H9 (cell line): Measurements from ENCODE around the gene PIM2. TPM values are rescaled to one million over a fixed set of nuclear protein-coding genes. Genes with fewer than 3 reads are reported as not detected.

ENCODE experiments used
- DNase-seq: peaks from one replicate; pipeline ENCODE4 v3.0.0-alpha.2; 2017
- H2AFZ ChIP-seq: one replicate; pipeline ENCODE4 v1.6.1; 2013; ENCODE audit warnings: mild to moderate bottlenecking, low read length, control low read depth, moderate library complexity
- H2AK5ac ChIP-seq: 2 replicates; pipeline ENCODE4 v1.6.1; 2013; ENCODE audit warnings: low read length, control low read depth, mixed read lengths; ENCODE audit not compliant: insufficient read length
- H2BK120ac ChIP-seq: one replicate; pipeline ENCODE4 v1.6.1; 2013; ENCODE audit warnings: low read depth, mild to moderate bottlenecking, low read length, control low read depth, inconsistent platforms; ENCODE audit not compliant: poor library complexity, severe bottlenecking
- H2BK12ac ChIP-seq: 2 replicates; pipeline ENCODE4 v1.6.1; 2013; ENCODE audit warnings: low read length, control low read depth, mixed read lengths, low read depth; ENCODE audit not compliant: insufficient read length
- H2BK15ac ChIP-seq: 2 replicates; pipeline ENCODE4 v1.6.1; 2013; ENCODE audit warnings: low read depth, low read length, control low read depth
- H2BK20ac ChIP-seq: one replicate; pipeline ENCODE4 v1.6.1; 2013; ENCODE audit warnings: low read depth, mild to moderate bottlenecking, low read length, control low read depth, inconsistent platforms; ENCODE audit not compliant: poor library complexity, severe bottlenecking
- H2BK5ac ChIP-seq: 2 replicates; pipeline ENCODE4 v1.6.1; 2013; ENCODE audit warnings: low read length, control low read depth, mixed read lengths; ENCODE audit not compliant: insufficient read length
- H3K14ac ChIP-seq: 2 replicates; pipeline ENCODE4 v1.6.1; 2013; ENCODE audit warnings: low read length, control low read depth; ENCODE audit not compliant: insufficient read depth
- H3K18ac ChIP-seq: 2 replicates; pipeline ENCODE4 v1.6.1; 2013; ENCODE audit warnings: low read depth, mild to moderate bottlenecking, mixed read lengths, low read length, control low read depth; ENCODE audit not compliant: insufficient read length
- H3K23ac ChIP-seq: 2 replicates; pipeline ENCODE4 v1.6.1; 2013; ENCODE audit warnings: low read length, control low read depth, mixed read lengths, low read depth; ENCODE audit not compliant: insufficient read length
- H3K23me2 ChIP-seq: 2 replicates; pipeline ENCODE4 v1.6.1; 2013; ENCODE audit warnings: low read depth, mild to moderate bottlenecking, mixed read lengths, low read length, control low read depth; ENCODE audit not compliant: insufficient read length, poor library complexity, severe bottlenecking
- H3K27ac ChIP-seq: 2 replicates; pipeline ENCODE4 v1.5.1; 2013; ENCODE audit warnings: low read length, control low read depth, mixed read lengths, low read depth; ENCODE audit not compliant: insufficient read length
- H3K27me3 ChIP-seq: 2 replicates; pipeline ENCODE4 v1.6.1; 2013; ENCODE audit warnings: low read length, control low read depth, inconsistent platforms; ENCODE audit not compliant: insufficient read depth
- H3K4ac ChIP-seq: 2 replicates; pipeline ENCODE4 v1.6.1; 2013; ENCODE audit warnings: low read depth, mild to moderate bottlenecking, control low read depth, inconsistent platforms, low read length, moderate library complexity
- H3K4me1 ChIP-seq: 2 replicates; pipeline ENCODE4 v1.6.1; 2013; ENCODE audit warnings: low read length, control low read depth, inconsistent platforms; ENCODE audit not compliant: insufficient read depth
- H3K4me2 ChIP-seq: 2 replicates; pipeline ENCODE4 v1.6.1; 2013; ENCODE audit warnings: low read length, control low read depth, mixed read lengths; ENCODE audit not compliant: insufficient read length, insufficient read depth
- H3K56ac ChIP-seq: 2 replicates; pipeline ENCODE4 v1.6.1; 2013; ENCODE audit warnings: low read depth, mild to moderate bottlenecking, mixed read lengths, low read length, control low read depth; ENCODE audit not compliant: insufficient read length
- H3K79me1 ChIP-seq: 2 replicates; pipeline ENCODE4 v1.6.1; 2013; ENCODE audit warnings: low read depth, mild to moderate bottlenecking, moderate library complexity, low read length, control low read depth, inconsistent platforms; ENCODE audit not compliant: insufficient read depth, poor library complexity, severe bottlenecking
- H3K79me2 ChIP-seq: 2 replicates; pipeline ENCODE4 v1.6.1; 2013; ENCODE audit warnings: low read length, control low read depth, inconsistent platforms; ENCODE audit not compliant: insufficient read depth
- H3K9ac ChIP-seq: 2 replicates; pipeline ENCODE4 v1.6.1; 2013; ENCODE audit warnings: low read length, control low read depth, mixed read lengths; ENCODE audit not compliant: insufficient read length; ENCODE audit errors: extremely low read depth
- H3K9me3 ChIP-seq: one replicate; pipeline ENCODE4 v1.6.1; 2013; ENCODE audit warnings: low read depth, low read length, inconsistent platforms; ENCODE audit not compliant: control insufficient read depth
- H3T11ph ChIP-seq: one replicate; pipeline ENCODE4 v1.6.1; 2013; ENCODE audit warnings: mild to moderate bottlenecking, low read length, control low read depth, inconsistent platforms
- H4K20me1 ChIP-seq: one replicate; pipeline ENCODE4 v1.6.1; 2013; ENCODE audit not compliant: control insufficient read depth, insufficient read length, insufficient read depth
- H4K5ac ChIP-seq: 2 replicates; pipeline ENCODE4 v1.6.1; 2013; ENCODE audit warnings: low read depth, mild to moderate bottlenecking, mixed read lengths, low read length, control low read depth; ENCODE audit not compliant: insufficient read length
- H4K8ac ChIP-seq: replicated peaks from 2 replicates; pipeline ENCODE4 v1.6.1; 2013; ENCODE audit warnings: low read length, control low read depth, mixed read lengths, low read depth; ENCODE audit not compliant: insufficient read length
- H4K91ac ChIP-seq: 2 replicates; pipeline ENCODE4 v1.6.1; 2013; ENCODE audit warnings: low read depth, mild to moderate bottlenecking, moderate library complexity, mixed read lengths, low read length, control low read depth; ENCODE audit not compliant: insufficient read length
- H3K27ac Mint-ChIP-seq, 3 experiments: 2 replicates in 2 of 3; 3 replicates in 1 of 3; pipeline ENCODE4 v1.8.0; 2020 to 2021; ENCODE audit warnings: mixed read lengths in 3 of 3, mild to moderate bottlenecking in 1 of 3, moderate library complexity in 1 of 3
- H3K27me3 Mint-ChIP-seq: 2 replicates; pipeline ENCODE4 v1.8.0; 2021; ENCODE audit warnings: low read depth, mild to moderate bottlenecking, moderate library complexity, mixed read lengths
- H3K36me3 Mint-ChIP-seq, 3 experiments: 2 replicates in 2 of 3; 3 replicates in 1 of 3; pipeline ENCODE4 v1.8.0; 2020 to 2021; ENCODE audit warnings: low read depth in 3 of 3, mixed read lengths in 3 of 3; ENCODE audit not compliant: insufficient read depth in 1 of 3
- H3K4me1 Mint-ChIP-seq, 2 experiments: 2 replicates each; pipeline ENCODE4 v1.8.0; 2020; ENCODE audit warnings: mixed read lengths in 2 of 2
- H3K4me3 Mint-ChIP-seq, 2 experiments: 2 replicates in 1 of 2; 3 replicates in 1 of 2; pipeline ENCODE4 v1.8.0; 2020 to 2021; ENCODE audit warnings: mild to moderate bottlenecking in 2 of 2, mixed read lengths in 2 of 2, moderate library complexity in 1 of 2
- H3K9me3 Mint-ChIP-seq, 2 experiments: 2 replicates in 1 of 2; 3 replicates in 1 of 2; pipeline ENCODE4 v1.8.0; 2020; ENCODE audit warnings: mild to moderate bottlenecking in 2 of 2, mixed read lengths in 2 of 2, moderate library complexity in 1 of 2
- CTCF ChIP-seq: fragments of 200-600 bp; sonication (generic); conservative IDR thresholded peaks from 3 replicates; pipeline ENCODE4 v1.8.0; 2021; ENCODE audit warnings: antibody characterized with exemption, mild to moderate bottlenecking
- WGBS: extraction: QIAGEN DNeasy Blood & Tissue Kit; methylation state at CpG from one replicate; pipeline ENCODE4 v1.1.7; 2013; ENCODE audit warnings: missing lambda C conversion rate, low lambda C conversion rate, mixed read lengths; ENCODE audit not compliant: insufficient read length; ENCODE audit errors: extremely low coverage; 5-methylcytosine and 5-hydroxymethylcytosine counted together
- total RNA-seq: library from RNA; stranded (reverse); gene quantifications from 2 replicates; pipeline ENCODE4 v1.2.1, GENCODE V29; 2021

The PIM2 gene
- total RNA-seq, 1 experiment from 2014 or later = 163 TPM

GRCh38 chrX:48933757-48934156 is 14.9 kb upstream of the PIM2 start:
- Histone ChIP-seq H2AFZ (no peak overlapping the region), H3K18ac (no peak overlapping the region), H3K79me1 (no peaks in the 10 kb centered on the region), H3K79me2 (peaks cover 3% of the 10 kb centered on the region; the same call in 1 of the 2 replicates), H3K23me2 (no peaks in the 10 kb centered on the region), H4K91ac (no peak overlapping the region), H3T11ph (no peak overlapping the region), H2BK20ac (no peak overlapping the region), H2AK5ac (no peak overlapping the region), H2BK15ac (no peak overlapping the region), H4K8ac (no peak overlapping the region), H2BK5ac (no peak overlapping the region), H3K9me3 (no peaks in the 10 kb centered on the region), H3K9ac (no peak overlapping the region), H3K56ac (no peak overlapping the region), H3K23ac (no peak overlapping the region), H3K4me1 (peaks cover 4% of the 10 kb centered on the region; the same call in 1 of the 2 replicates), H4K20me1 (no peaks in the 10 kb centered on the region), H2BK12ac (no peak overlapping the region), H2BK120ac (no peak overlapping the region), H3K27me3 (no peaks in the 10 kb centered on the region), H3K4me2 (no peak overlapping the region), H3K4ac (no peak overlapping the region), H3K14ac (no peak overlapping the region), H4K5ac (no peak overlapping the region), H3K27ac (no peak overlapping the region)
- Mint-ChIP-seq H3K4me3 (no peak overlapping the region), H3K27ac (no peak overlapping the region), H3K9me3 (peaks cover 60 to 65% of the 10 kb centered on the region in 2 experiments), H3K4me1 (peaks cover 11 to 20% of the 10 kb centered on the region in 2 experiments), H3K27me3 (no peaks in the 10 kb centered on the region; the same call in 1 of the 2 replicates), H3K36me3 (peaks cover 34 to 60% (median 45%) of the 10 kb centered on the region in 3 experiments)
- WGBS = no CpG with 5 or more reads among the region's 2 CpGs
- DNase-seq = no peak
- TF ChIP-seq CTCF = no peak
